ENCODE data around the gene MYH11.
"Not testable (repeated sequence)": the region's sequence is repeated elsewhere in the genome, so short reads cannot be mapped to it uniquely, and the experiment has no call there.

Gene MYH11

GRCh38 chr16:15854061-15854460 lies 2.8 kb downstream of the MYH11 start:
- Histone ChIP-seq H3K27me3 (ENCODE audit: control insufficient read depth, insufficient read depth, low read length) (peaks cover 40% of the 10 kb centered on the region), H3K9me3 (ENCODE audit: control insufficient read depth, insufficient read depth, low read length) (no peaks in the 10 kb centered on the region), H3K4me1 (ENCODE audit: control insufficient read depth, insufficient read depth, low read length) (peaks cover 2% of the 10 kb centered on the region)

GRCh38 chr16:15853021-15853420 lies 3.8 kb downstream of the MYH11 start:
- Histone ChIP-seq H3K36me3 (ENCODE audit: control insufficient read depth, insufficient read depth, low read length) (no peaks in the 10 kb centered on the region), H3K27me3 (ENCODE audit: control insufficient read depth, insufficient read depth, low read length) (peaks cover 35% of the 10 kb centered on the region), H3K4me1 (ENCODE audit: control insufficient read depth, insufficient read depth, low read length) (peaks cover 2% of the 10 kb centered on the region), H3K4me3 (ENCODE audit: low read depth, low read length) (no peak overlapping the region), H3K9ac (ENCODE audit: low read depth, low read length) (no peak overlapping the region), H3K9me3 (ENCODE audit: control insufficient read depth, insufficient read depth, low read length) (no peaks in the 10 kb centered on the region)

More at GRCh38 chr16:15854061-15854460, 2.8 kb downstream of the MYH11 start:
- no peaks in the 10 kb centered on the region for H3K36me3 ChIP-seq (ENCODE audit: control insufficient read depth, insufficient read depth, low read length)
- H3K4me3 ChIP-seq (ENCODE audit: low read depth, low read length), result no peak overlapping the region
- no peak overlapping the region for H3K9ac ChIP-seq (ENCODE audit: low read depth, low read length)

DNA sequence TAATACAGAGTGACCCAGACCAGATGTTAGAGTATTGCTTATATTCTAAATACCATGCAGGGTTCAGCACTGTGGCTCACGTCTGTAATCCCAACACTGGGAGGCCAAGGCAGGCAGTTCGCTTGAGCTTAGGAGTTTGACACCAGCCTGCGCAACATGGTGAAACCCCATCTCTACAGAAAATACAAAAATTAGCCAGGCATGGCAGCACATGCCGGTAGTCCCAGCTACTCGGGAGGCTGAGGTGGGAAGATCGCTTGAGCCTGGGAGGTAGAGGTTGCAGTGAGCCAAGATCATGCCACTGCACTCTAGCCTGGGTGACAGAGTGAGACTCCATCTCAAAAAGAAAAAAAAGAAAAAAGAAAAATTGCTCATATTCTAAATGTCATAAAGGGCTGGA lies 6.3 kb downstream of the MYH11 start:
- peaks cover 13% of the 10 kb centered on the region for H3K27me3 ChIP-seq (ENCODE audit: control insufficient read depth, insufficient read depth, low read length)
- H3K9me3 ChIP-seq (ENCODE audit: control insufficient read depth, insufficient read depth, low read length); H3K4me3 ChIP-seq (ENCODE audit: low read depth, low read length); H3K9ac ChIP-seq (ENCODE audit: low read depth, low read length); H3K36me3 ChIP-seq (ENCODE audit: control insufficient read depth, insufficient read depth, low read length); H3K4me1 ChIP-seq (ENCODE audit: control insufficient read depth, insufficient read depth, low read length): not testable (repeated sequence)

- no peak overlapping the region for H3K4me3 ChIP-seq (ENCODE audit: low read depth, low read length)
- no peaks in the 10 kb centered on the region for H3K9me3 ChIP-seq (ENCODE audit: control insufficient read depth, insufficient read depth, low read length)
- peaks cover 4% of the 10 kb centered on the region for H3K27me3 ChIP-seq (ENCODE audit: control insufficient read depth, insufficient read depth, low read length)
- no peaks in the 10 kb centered on the region for H3K4me1 ChIP-seq (ENCODE audit: control insufficient read depth, insufficient read depth, low read length)
- H3K36me3 ChIP-seq (ENCODE audit: control insufficient read depth, insufficient read depth, low read length), result no peaks in the 10 kb centered on the region
- no peak overlapping the region for H3K9ac ChIP-seq (ENCODE audit: low read depth, low read length)
These were observed 7.4 kb downstream of the MYH11 start for GRCh38 chr16:15849209-15849981.

GRCh38 chr16:15847611-15848175 lies 9.1 kb downstream of the MYH11 start:
- Histone ChIP-seq H3K27me3 (ENCODE audit: control insufficient read depth, insufficient read depth, low read length) (no peaks in the 10 kb centered on the region), H3K9ac (ENCODE audit: low read depth, low read length) (no peak overlapping the region), H3K9me3 (ENCODE audit: control insufficient read depth, insufficient read depth, low read length) (no peaks in the 10 kb centered on the region), H3K4me1 (ENCODE audit: control insufficient read depth, insufficient read depth, low read length) (no peaks in the 10 kb centered on the region), H3K4me3 (ENCODE audit: low read depth, low read length) (no peak overlapping the region), H3K36me3 (ENCODE audit: control insufficient read depth, insufficient read depth, low read length) (no peaks in the 10 kb centered on the region)

DNA sequence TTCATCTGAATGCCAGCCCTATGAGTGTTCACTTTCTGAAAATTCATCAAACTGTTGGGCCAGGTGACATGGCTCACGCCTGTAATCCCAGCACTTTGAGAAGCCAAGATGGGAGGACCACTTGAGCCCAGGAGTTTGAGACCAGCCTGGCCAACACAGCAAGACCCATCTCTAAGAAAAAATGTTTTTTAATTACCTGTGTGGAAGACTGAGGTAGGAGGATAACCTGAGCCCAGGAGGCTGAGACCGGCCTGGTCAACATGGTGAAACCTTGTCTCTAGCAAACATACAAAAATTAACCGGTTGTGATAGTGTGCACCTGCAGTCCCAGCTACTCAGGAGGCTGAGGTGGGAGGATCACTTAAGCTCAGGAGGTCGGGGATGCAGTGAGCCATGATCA lies 10.3 kb downstream of the MYH11 start:
- H3K36me3 ChIP-seq (ENCODE audit: control insufficient read depth, insufficient read depth, low read length), result no peaks in the 10 kb centered on the region
- H3K4me1 ChIP-seq (ENCODE audit: control insufficient read depth, insufficient read depth, low read length), result no peaks in the 10 kb centered on the region
- H3K4me3 ChIP-seq (ENCODE audit: low read depth, low read length), result no peak overlapping the region
- no peaks in the 10 kb centered on the region for H3K27me3 ChIP-seq (ENCODE audit: control insufficient read depth, insufficient read depth, low read length)
- H3K9ac ChIP-seq (ENCODE audit: low read depth, low read length), result no peak overlapping the region
- H3K9me3 ChIP-seq (ENCODE audit: control insufficient read depth, insufficient read depth, low read length), result no peaks in the 10 kb centered on the region

GRCh38 chr16:15843635-15844279 lies 13.1 kb downstream of the MYH11 start:
- Histone ChIP-seq H3K36me3 (ENCODE audit: control insufficient read depth, insufficient read depth, low read length) (no peaks in the 10 kb centered on the region), H3K9me3 (ENCODE audit: control insufficient read depth, insufficient read depth, low read length) (no peaks in the 10 kb centered on the region), H3K9ac (ENCODE audit: low read depth, low read length) (no peak overlapping the region), H3K4me1 (ENCODE audit: control insufficient read depth, insufficient read depth, low read length) (no peaks in the 10 kb centered on the region), H3K4me3 (ENCODE audit: low read depth, low read length) (no peak overlapping the region), H3K27me3 (ENCODE audit: control insufficient read depth, insufficient read depth, low read length) (no peaks in the 10 kb centered on the region)

DNA sequence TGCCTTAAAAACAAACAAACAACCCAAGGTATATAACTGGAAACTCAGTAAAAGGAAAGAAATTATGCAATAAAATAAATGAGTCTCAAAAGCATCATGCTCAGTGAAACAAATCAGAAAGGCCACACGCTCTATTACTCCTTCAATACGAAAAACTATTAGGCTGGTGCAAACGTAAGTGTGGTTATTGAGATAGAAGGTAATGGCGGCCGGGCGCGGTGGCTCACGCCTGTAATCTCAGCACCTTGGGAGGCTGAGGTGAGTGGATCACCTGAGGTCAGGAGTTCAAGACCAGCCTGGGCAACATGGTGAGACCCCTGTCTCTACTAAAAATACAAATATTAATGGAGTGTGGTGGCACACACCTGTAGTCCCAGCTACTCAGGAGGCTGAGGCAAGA lies 17.6 kb downstream of the MYH11 start:
- not testable (repeated sequence) for H3K9ac ChIP-seq (ENCODE audit: low read depth, low read length); H3K9me3 ChIP-seq (ENCODE audit: control insufficient read depth, insufficient read depth, low read length); H3K4me1 ChIP-seq (ENCODE audit: control insufficient read depth, insufficient read depth, low read length); H3K27me3 ChIP-seq (ENCODE audit: control insufficient read depth, insufficient read depth, low read length); H3K4me3 ChIP-seq (ENCODE audit: low read depth, low read length); H3K36me3 ChIP-seq (ENCODE audit: control insufficient read depth, insufficient read depth, low read length)

GRCh38 chr16:15837761-15838160 lies 19.1 kb downstream of the MYH11 start:
- Histone ChIP-seq H3K9ac (ENCODE audit: low read depth, low read length) (no peak overlapping the region), H3K4me1 (ENCODE audit: control insufficient read depth, insufficient read depth, low read length) (no peaks in the 10 kb centered on the region), H3K27me3 (ENCODE audit: control insufficient read depth, insufficient read depth, low read length) (no peaks in the 10 kb centered on the region), H3K9me3 (ENCODE audit: control insufficient read depth, insufficient read depth, low read length) (no peaks in the 10 kb centered on the region), H3K36me3 (ENCODE audit: control insufficient read depth, insufficient read depth, low read length) (no peaks in the 10 kb centered on the region), H3K4me3 (ENCODE audit: low read depth, low read length) (no peak overlapping the region)

GRCh38 chr16:15836965-15837611 lies 19.7 kb downstream of the MYH11 start:
- Histone ChIP-seq H3K4me3 (ENCODE audit: low read depth, low read length) (no peak overlapping the region), H3K27me3 (ENCODE audit: control insufficient read depth, insufficient read depth, low read length) (no peaks in the 10 kb centered on the region), H3K4me1 (ENCODE audit: control insufficient read depth, insufficient read depth, low read length) (no peaks in the 10 kb centered on the region), H3K9ac (ENCODE audit: low read depth, low read length) (no peak overlapping the region), H3K9me3 (ENCODE audit: control insufficient read depth, insufficient read depth, low read length) (no peaks in the 10 kb centered on the region), H3K36me3 (ENCODE audit: control insufficient read depth, insufficient read depth, low read length) (no peaks in the 10 kb centered on the region)

DNA sequence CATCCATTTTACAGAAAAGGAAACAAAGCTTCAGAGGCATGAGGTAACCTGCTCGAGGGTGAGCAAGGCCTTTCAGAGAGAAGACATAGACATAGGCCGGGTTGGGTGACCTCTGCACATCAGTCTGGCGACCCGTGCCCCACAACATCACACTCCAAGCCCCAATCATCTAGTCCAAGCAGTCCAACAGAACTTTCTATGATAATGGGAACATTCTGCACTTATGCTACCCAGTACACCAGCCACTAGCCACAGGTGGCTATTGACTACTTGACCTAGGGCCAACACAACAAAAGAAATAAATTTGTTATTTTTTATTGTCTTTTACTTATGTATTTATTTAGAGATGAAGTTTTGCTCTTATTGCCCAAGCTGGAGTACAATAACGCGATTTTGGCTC lies 20.8 kb downstream of the MYH11 start:
- no peaks in the 10 kb centered on the region for H3K9me3 ChIP-seq (ENCODE audit: control insufficient read depth, insufficient read depth, low read length)
- H3K9ac ChIP-seq (ENCODE audit: low read depth, low read length), result no peak overlapping the region
- no peak overlapping the region for H3K4me3 ChIP-seq (ENCODE audit: low read depth, low read length)
- no peaks in the 10 kb centered on the region for H3K36me3 ChIP-seq (ENCODE audit: control insufficient read depth, insufficient read depth, low read length)
- H3K27me3 ChIP-seq (ENCODE audit: control insufficient read depth, insufficient read depth, low read length), result no peaks in the 10 kb centered on the region
- no peaks in the 10 kb centered on the region for H3K4me1 ChIP-seq (ENCODE audit: control insufficient read depth, insufficient read depth, low read length)

Measured in iPS-15b (cell line).